ENCODE data around the gene RNF103. TPM values are rescaled to one million over a fixed set of nuclear protein-coding genes. Genes with fewer than 3 reads are reported as not detected.

Gene RNF103, protein sequence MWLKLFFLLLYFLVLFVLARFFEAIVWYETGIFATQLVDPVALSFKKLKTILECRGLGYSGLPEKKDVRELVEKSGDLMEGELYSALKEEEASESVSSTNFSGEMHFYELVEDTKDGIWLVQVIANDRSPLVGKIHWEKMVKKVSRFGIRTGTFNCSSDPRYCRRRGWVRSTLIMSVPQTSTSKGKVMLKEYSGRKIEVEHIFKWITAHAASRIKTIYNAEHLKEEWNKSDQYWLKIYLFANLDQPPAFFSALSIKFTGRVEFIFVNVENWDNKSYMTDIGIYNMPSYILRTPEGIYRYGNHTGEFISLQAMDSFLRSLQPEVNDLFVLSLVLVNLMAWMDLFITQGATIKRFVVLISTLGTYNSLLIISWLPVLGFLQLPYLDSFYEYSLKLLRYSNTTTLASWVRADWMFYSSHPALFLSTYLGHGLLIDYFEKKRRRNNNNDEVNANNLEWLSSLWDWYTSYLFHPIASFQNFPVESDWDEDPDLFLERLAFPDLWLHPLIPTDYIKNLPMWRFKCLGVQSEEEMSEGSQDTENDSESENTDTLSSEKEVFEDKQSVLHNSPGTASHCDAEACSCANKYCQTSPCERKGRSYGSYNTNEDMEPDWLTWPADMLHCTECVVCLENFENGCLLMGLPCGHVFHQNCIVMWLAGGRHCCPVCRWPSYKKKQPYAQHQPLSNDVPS
- total RNA-seq, result 17.5 and 20.3 TPM in 2 replicates
- polyA plus RNA-seq, result 11.6 and 20.9 TPM in 2 replicates
- 8.6 and 14.6 TPM in 2 replicates for polyA plus RNA-seq (2012)
- polyA minus RNA-seq (ENCODE audit: low replicate concordance), result 1.1 and 1.8 TPM in 2 replicates

DNA sequence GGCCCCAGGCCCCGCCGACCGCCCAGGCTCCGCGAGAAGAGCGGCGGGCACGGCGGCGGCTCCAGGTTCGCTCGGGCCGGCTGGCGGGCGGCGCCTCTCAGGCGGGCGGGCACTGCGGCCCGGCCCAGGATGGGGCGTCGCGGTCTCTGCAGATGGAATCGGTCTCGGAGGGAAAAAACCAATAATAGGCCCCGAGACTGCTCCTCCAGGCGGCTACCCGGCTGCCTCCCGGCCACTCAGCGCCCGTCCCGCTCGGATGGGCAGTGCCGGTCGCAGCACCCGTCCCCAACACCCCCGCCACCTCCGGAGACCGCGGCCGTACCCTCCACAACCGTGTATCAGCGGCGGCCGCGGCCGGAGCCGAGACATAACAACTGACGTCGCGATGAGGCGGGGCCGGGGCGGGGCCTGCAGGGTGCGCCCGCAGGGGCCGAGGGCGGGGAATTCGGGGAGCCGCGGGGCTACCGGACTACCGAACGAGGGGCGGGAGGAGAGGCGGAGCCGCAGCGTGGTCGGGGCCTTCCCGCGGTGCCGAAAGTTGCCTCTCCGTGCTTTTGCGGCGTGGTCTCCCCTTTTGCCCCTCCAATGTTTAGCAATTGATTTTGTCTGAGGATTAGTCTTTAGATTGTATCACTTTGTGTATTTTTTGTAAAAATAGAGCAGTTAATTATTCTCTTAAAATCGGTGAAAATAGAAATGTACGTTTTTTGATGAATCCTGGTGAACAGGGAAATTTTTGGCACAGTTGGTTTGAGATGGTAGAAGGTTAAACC is at the start of gene RNF103:
RNF103 (minus strand) TSS at position 372 of the 773 bp plus-strand sequence. CDS start 979 bp downstream, outside the sequence.
- no peaks in the 10 kb centered on the region for H3K4me1 ChIP-seq (ENCODE audit: control insufficient read depth, extremely low read depth, insufficient read depth, low read length)
- DNase-seq (ENCODE audit: low read depth in 2 of 2), result peak; percentile 89 to 91
- peak within 1 kb of the TSS; percentile 74 for H3K4me2 ChIP-seq (ENCODE audit: extremely low read depth, insufficient read depth, low read length)
- H3K79me2 ChIP-seq (ENCODE audit: control insufficient read depth, insufficient read depth, low read length), result peaks cover 17% of the 10 kb centered on the region
- peak within 1 kb of the TSS; percentile 93 for H3K9ac ChIP-seq (ENCODE audit: insufficient read depth, low read length)
- H3K36me3 ChIP-seq (ENCODE audit: control insufficient read depth, insufficient read depth, low read length), result peaks cover 2% of the 10 kb centered on the region
- H2AFZ ChIP-seq (ENCODE audit: low read length), result peak within 1 kb of the TSS; percentile 80
- TF ChIP-seq, protein P1, sequence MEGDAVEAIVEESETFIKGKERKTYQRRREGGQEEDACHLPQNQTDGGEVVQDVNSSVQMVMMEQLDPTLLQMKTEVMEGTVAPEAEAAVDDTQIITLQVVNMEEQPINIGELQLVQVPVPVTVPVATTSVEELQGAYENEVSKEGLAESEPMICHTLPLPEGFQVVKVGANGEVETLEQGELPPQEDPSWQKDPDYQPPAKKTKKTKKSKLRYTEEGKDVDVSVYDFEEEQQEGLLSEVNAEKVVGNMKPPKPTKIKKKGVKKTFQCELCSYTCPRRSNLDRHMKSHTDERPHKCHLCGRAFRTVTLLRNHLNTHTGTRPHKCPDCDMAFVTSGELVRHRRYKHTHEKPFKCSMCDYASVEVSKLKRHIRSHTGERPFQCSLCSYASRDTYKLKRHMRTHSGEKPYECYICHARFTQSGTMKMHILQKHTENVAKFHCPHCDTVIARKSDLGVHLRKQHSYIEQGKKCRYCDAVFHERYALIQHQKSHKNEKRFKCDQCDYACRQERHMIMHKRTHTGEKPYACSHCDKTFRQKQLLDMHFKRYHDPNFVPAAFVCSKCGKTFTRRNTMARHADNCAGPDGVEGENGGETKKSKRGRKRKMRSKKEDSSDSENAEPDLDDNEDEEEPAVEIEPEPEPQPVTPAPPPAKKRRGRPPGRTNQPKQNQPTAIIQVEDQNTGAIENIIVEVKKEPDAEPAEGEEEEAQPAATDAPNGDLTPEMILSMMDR (conservative IDR thresholded peaks at IDR 0.05 in 1 of 2, IDR thresholded peaks at IDR 0.05 in 1 of 2; ENCODE audit: low read depth in 1 of 2, low read length in 2 of 2), result no peak
- no peak for TF ChIP-seq EZH2 (IDR thresholded peaks at IDR 0.05; ENCODE audit: low read length, missing control alignments)
- H4K20me1 ChIP-seq (ENCODE audit: control insufficient read depth, extremely low read depth, insufficient read depth, low read length), result no peaks in the 10 kb centered on the region
- H3K9me3 ChIP-seq (ENCODE audit: control insufficient read depth, insufficient read depth, low read depth, low read length), result no peaks in the 10 kb centered on the region
- H3K4me3 ChIP-seq (replicated peaks in 1 of 4; ENCODE audit: control extremely low read depth in 1 of 4, insufficient read depth in 1 of 4, low read depth in 3 of 4, low read length in 4 of 4), result peak within 1 kb of the TSS; percentile 69 to 95 (median 80)
- peaks cover 3% of the 10 kb centered on the region for H3K27me3 ChIP-seq (ENCODE audit: control insufficient read depth, insufficient read depth, low read length)
- peak within 1 kb of the TSS; percentile 86 for H3K27ac ChIP-seq (ENCODE audit: insufficient read depth, low read length)

DNA sequence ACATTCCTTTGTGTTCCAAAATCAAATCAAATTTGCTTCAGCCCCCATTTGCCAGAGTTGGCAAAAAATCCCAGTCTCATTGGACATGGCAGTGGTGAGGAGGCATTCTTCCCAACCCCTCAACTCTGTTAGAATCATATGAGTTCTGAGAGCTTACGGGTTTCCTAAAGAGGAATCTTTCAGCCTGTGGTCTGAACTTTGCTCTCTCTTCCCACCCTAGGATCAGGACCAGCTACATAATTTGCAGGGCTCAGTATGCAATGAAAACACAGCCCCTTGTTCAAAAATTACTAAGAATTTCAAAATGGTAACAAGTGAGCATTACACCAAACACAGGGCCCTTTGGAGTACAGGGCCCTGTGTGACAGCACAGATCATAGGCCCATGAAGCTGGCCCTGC is 49.3 kb upstream of the RNF103 start:
- no peak for DNase-seq (ENCODE audit: low read depth in 2 of 2)
- Histone ChIP-seq H3K4me3 (replicated peaks in 1 of 4; ENCODE audit: control extremely low read depth in 1 of 4, insufficient read depth in 1 of 4, low read depth in 3 of 4, low read length in 4 of 4) (no peak overlapping the region), H3K27me3 (ENCODE audit: control insufficient read depth, insufficient read depth, low read length) (peaks cover 3% of the 10 kb centered on the region), H3K79me2 (ENCODE audit: control insufficient read depth, insufficient read depth, low read length) (no peaks in the 10 kb centered on the region), H3K36me3 (ENCODE audit: control insufficient read depth, insufficient read depth, low read length) (no peaks in the 10 kb centered on the region), H2AFZ (ENCODE audit: low read length) (no peak overlapping the region), H3K9ac (ENCODE audit: insufficient read depth, low read length) (no peak overlapping the region), H3K4me2 (ENCODE audit: extremely low read depth, insufficient read depth, low read length) (no peak overlapping the region), H3K27ac (ENCODE audit: insufficient read depth, low read length) (no peak overlapping the region), H3K4me1 (ENCODE audit: control insufficient read depth, extremely low read depth, insufficient read depth, low read length) (no peaks in the 10 kb centered on the region), H4K20me1 (ENCODE audit: control insufficient read depth, extremely low read depth, insufficient read depth, low read length) (no peaks in the 10 kb centered on the region), H3K9me3 (ENCODE audit: control insufficient read depth, insufficient read depth, low read depth, low read length) (no peaks in the 10 kb centered on the region)
- TF ChIP-seq, protein P1 (conservative IDR thresholded peaks at IDR 0.05 in 1 of 2, IDR thresholded peaks at IDR 0.05 in 1 of 2; ENCODE audit: low read depth in 1 of 2, low read length in 2 of 2), result no peak
- no peak for TF ChIP-seq EZH2 (IDR thresholded peaks at IDR 0.05; ENCODE audit: low read length, missing control alignments)

All from fibroblast of lung (primary cell).